Gastrocnemius medialis (tissue), 4 donors: Measurements from ENCODE around the gene FALEC. TPM values are rescaled to one million over a fixed set of nuclear protein-coding genes. Genes with fewer than 3 reads are reported as not detected.
A peak's percentile ranks its signal among the peaks of the same experiment; 100 is the strongest.

Experiments used
- ATAC-seq, 2 donors: fragments of 150-250 bp; one replicate each; pipeline ENCODE4 v1.9.1; 2016
- DNase-seq, 2 donors: peaks; one replicate each; pipeline ENCODE4 v3.0.0-alpha.2; 2019
- H3K27ac ChIP-seq, 4 donors: fragments of 200-600 bp; sonication (generic); 1 replicate in 1 of 4; 2 replicates in 3 of 4; pipeline ENCODE4 v1.5.1; 2016 to 2018; ENCODE audit warnings: mild to moderate bottlenecking in 2 of 4, moderate library complexity in 1 of 4
- H3K27me3 ChIP-seq, 3 donors: fragments of 200-600 bp; sonication (generic) in 2 of 3; 1 replicate in 1 of 3; 2 replicates in 2 of 3; pipeline versions ENCODE4 v1.5.1 to v1.6.0; 2016 to 2019; ENCODE audit warnings: mild to moderate bottlenecking in 1 of 3, moderate library complexity in 1 of 3
- H3K36me3 ChIP-seq, 2 donors: fragments of 200-600 bp; sonication (generic) in 1 of 2; one replicate each; pipeline ENCODE4 v1.5.1; 2017 to 2018
- H3K4me1 ChIP-seq, 2 donors: fragments of 200-600 bp; sonication (generic) in 1 of 2; one replicate each; pipeline ENCODE4 v1.5.1; 2016 to 2017; ENCODE audit warnings: mild to moderate bottlenecking in 2 of 2
- H3K4me3 ChIP-seq, 4 donors: fragments of 200-600 bp; sonication (generic) in 3 of 4; 1 replicate in 1 of 4; 2 replicates in 3 of 4; pipeline ENCODE4 v1.5.1; 2016 to 2019; ENCODE audit warnings: mild to moderate bottlenecking in 2 of 4
- H3K9me3 ChIP-seq, 3 donors: fragments of 200-600 bp; sonication (generic) in 2 of 3; 1 replicate in 1 of 3; 2 replicates in 2 of 3; pipeline ENCODE4 v1.5.1; 2016 to 2019
- POLR2A ChIP-seq, 2 donors: fragments of 450-650 bp; IDR thresholded peaks; one replicate each; pipeline ENCODE4 v1.6.1; 2017; ENCODE audit warnings: antibody characterized with exemption in 2 of 2, mild to moderate bottlenecking in 2 of 2, moderate library complexity in 2 of 2
- in situ Hi-C, 4 donors: fragments of 200-750 bp; cut with MboI; loops; one replicate each; pipeline versions ENCODE4 v1.15.0 to v1.8.0; 2017; ENCODE audit warnings: low sequenced_read_pairs in 4 of 4
- intact Hi-C: fragments of 100-400 bp; cut with DNase I; formaldehyde crosslinking; loops from one replicate; pipeline ENCODE4 v1.15.1; 2023; ENCODE audit warnings: low total_unique reads
- total RNA-seq, 4 donors: library from RNA; depleted of rRNA; stranded (reverse); fragments of >200 nt; gene quantifications; one replicate each; pipeline versions ENCODE4 v1.1.0 to v1.2.3, GENCODE V29; 2016
- TF ChIP-seq, protein P1 (sequence below), 5 experiments: fragments of 450-650 bp in 3 of 5; fragments of 200-600 bp in 2 of 5; sonication (generic) in 2 of 5; IDR thresholded peaks in 4 of 5; conservative IDR thresholded peaks in 1 of 5; 1 replicate in 4 of 5; 2 replicates in 1 of 5; pipeline ENCODE4 v1.5.1; 2016 to 2019; ENCODE audit warnings: antibody characterized with exemption in 5 of 5, mild to moderate bottlenecking in 3 of 5, moderate library complexity in 3 of 5

The FALEC gene
- total RNA-seq, 4 donors from 2014 or later = not detected

GRCh38 chr1:150479370-150479769 is 36.2 kb upstream of the FALEC start:
- peak overlapping the region in 2 of 4 donors; percentile 86 for H3K27ac ChIP-seq
- no peaks in the 10 kb centered on the region for H3K27me3 ChIP-seq
- H3K4me1 ChIP-seq = peaks cover 44 to 50% of the 10 kb centered on the region in 2 donors
- TF ChIP-seq POLR2A (IDR thresholded peaks at IDR 0.05) = no peak
- TF ChIP-seq, protein P1, sequence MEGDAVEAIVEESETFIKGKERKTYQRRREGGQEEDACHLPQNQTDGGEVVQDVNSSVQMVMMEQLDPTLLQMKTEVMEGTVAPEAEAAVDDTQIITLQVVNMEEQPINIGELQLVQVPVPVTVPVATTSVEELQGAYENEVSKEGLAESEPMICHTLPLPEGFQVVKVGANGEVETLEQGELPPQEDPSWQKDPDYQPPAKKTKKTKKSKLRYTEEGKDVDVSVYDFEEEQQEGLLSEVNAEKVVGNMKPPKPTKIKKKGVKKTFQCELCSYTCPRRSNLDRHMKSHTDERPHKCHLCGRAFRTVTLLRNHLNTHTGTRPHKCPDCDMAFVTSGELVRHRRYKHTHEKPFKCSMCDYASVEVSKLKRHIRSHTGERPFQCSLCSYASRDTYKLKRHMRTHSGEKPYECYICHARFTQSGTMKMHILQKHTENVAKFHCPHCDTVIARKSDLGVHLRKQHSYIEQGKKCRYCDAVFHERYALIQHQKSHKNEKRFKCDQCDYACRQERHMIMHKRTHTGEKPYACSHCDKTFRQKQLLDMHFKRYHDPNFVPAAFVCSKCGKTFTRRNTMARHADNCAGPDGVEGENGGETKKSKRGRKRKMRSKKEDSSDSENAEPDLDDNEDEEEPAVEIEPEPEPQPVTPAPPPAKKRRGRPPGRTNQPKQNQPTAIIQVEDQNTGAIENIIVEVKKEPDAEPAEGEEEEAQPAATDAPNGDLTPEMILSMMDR (IDR thresholded peaks at IDR 0.05 in 4 of 5, conservative IDR thresholded peaks at IDR 0.05 in 1 of 5) = no peak
- no peaks in the 10 kb centered on the region for H3K9me3 ChIP-seq
- ATAC-seq (no peak), DNase-seq (no peak)
- in situ Hi-C loops (no loop called here), intact Hi-C loops (no loop called here)
- H3K4me3 ChIP-seq = no peak overlapping the region
- H3K36me3 ChIP-seq = no peaks in the 10 kb centered on the region

- ATAC-seq = no peak
- TF ChIP-seq, protein P1 (IDR thresholded peaks at IDR 0.05 in 4 of 5, conservative IDR thresholded peaks at IDR 0.05 in 1 of 5) = no peak
- TF ChIP-seq POLR2A (IDR thresholded peaks at IDR 0.05) = no peak
- DNase-seq = no peak
- H3K9me3 ChIP-seq = no peaks in the 10 kb centered on the region
- H3K4me1 ChIP-seq = peaks cover 39 to 44% of the 10 kb centered on the region in 2 donors
- in situ Hi-C loops (no loop called here), intact Hi-C loops (no loop called here)
- H3K27ac ChIP-seq = no peak overlapping the region
- H3K36me3 ChIP-seq = no peaks in the 10 kb centered on the region
- no peaks in the 10 kb centered on the region for H3K27me3 ChIP-seq
- H3K4me3 ChIP-seq = no peak overlapping the region
Measured at GRCh38 chr1:150479927-150480352, 35.6 kb upstream of the FALEC start.

DNA sequence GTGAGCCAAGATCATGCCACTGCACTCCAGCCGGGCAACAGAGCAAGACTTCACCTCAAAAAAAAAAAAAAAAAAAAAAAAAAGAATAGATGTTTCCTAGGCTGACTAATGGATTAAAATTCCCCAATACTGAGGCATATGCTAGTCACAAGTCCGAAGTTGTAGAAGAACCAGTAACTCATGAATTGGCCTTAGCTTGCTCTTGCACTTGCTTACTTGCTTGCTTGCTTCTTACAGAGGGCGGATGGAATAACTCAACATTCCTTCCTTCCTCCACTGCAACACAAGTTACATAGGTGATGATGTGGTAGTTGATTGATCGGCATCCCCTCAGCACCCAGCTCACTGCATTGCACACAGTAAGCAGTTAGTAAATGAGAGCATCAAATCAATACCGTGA is 31.1 kb upstream of the FALEC start:
- no peak for TF ChIP-seq POLR2A (IDR thresholded peaks at IDR 0.05)
- TF ChIP-seq, protein P1 (IDR thresholded peaks at IDR 0.05 in 4 of 5, conservative IDR thresholded peaks at IDR 0.05 in 1 of 5) = no peak
- H3K4me3 ChIP-seq = no peak overlapping the region
- no peaks in the 10 kb centered on the region for H3K9me3 ChIP-seq
- no peak for ATAC-seq
- H3K4me1 ChIP-seq = peaks cover 16 to 19% of the 10 kb centered on the region in 2 donors
- no peak overlapping the region for H3K27ac ChIP-seq
- in situ Hi-C loops (no loop called here), intact Hi-C loops (no loop called here)
- H3K36me3 ChIP-seq = peaks cover 0 to 4% of the 10 kb centered on the region in 2 donors
- no peaks in the 10 kb centered on the region for H3K27me3 ChIP-seq
- DNase-seq = no peak

DNA sequence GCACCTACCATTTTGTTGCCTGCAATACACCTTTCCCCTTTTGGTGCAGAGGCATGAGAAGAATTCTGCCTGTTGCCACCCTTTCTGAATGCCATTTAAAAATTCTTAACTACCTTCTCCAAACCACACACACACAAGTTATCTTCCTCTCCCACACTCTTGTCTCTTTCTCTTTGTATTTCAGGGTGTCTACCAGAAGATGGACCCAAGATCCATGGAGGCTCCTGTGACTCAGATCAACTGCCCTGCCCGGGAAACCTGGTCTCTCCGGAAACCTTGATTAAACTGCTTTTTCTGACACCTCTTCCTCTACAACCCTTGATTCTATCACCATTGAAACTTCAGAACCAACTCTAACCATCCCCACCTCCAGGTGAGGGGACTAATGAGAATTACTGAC is 30.7 kb upstream of the FALEC start:
- TF ChIP-seq, protein P1 (IDR thresholded peaks at IDR 0.05 in 4 of 5, conservative IDR thresholded peaks at IDR 0.05 in 1 of 5) = no peak
- no peak for TF ChIP-seq POLR2A (IDR thresholded peaks at IDR 0.05)
- Histone ChIP-seq H3K36me3 (peaks cover 0 to 8% of the 10 kb centered on the region in 2 donors), H3K4me3 (no peak overlapping the region), H3K27me3 (no peaks in the 10 kb centered on the region), H3K9me3 (no peaks in the 10 kb centered on the region), H3K27ac (peak overlapping the region in 2 of 4 donors; percentile 34 to 57), H3K4me1 (peaks cover 16 to 19% of the 10 kb centered on the region in 2 donors)
- intact Hi-C loops (loop anchor here (5.0 kb wide), 1 partner anchor 142 kb away; the partner anchor contains the start of gene ENSA), in situ Hi-C loops (no loop called here)
- no peak for DNase-seq
- ATAC-seq = no peak
